ENCODE results near the gene AUTS2. TPM values are rescaled to one million over a fixed set of nuclear protein-coding genes. Genes with fewer than 3 reads are reported as not detected.

The AUTS2 gene
- total and polyA plus RNA-seq, 4 donors: 4.9 to 24.4 (median 7.0) TPM

- TF ChIP-seq MAX (IDR thresholded peaks at IDR 0.05): no peak
- TF ChIP-seq RXRA (IDR thresholded peaks at IDR 0.05): no peak
- no peak for TF ChIP-seq GABPA (IDR thresholded peaks at IDR 0.05 in 1 of 2, conservative IDR thresholded peaks at IDR 0.05 in 1 of 2)
- no peak for TF ChIP-seq JUND (IDR thresholded peaks at IDR 0.05)
- no peak for TF ChIP-seq FOXA2 (IDR thresholded peaks at IDR 0.05)
- no peak for TF ChIP-seq SP1 (IDR thresholded peaks at IDR 0.05)
- TF ChIP-seq HNF4G (IDR thresholded peaks at IDR 0.05): no peak
- no peak for DNase-seq (ENCODE audit: low spot score)
- WGBS: 96% methylated on average over 1 of the region's 1 CpG
Measured at GRCh38 chr7:69942573-69942972, 344.3 kb downstream of the AUTS2 start.

DNA sequence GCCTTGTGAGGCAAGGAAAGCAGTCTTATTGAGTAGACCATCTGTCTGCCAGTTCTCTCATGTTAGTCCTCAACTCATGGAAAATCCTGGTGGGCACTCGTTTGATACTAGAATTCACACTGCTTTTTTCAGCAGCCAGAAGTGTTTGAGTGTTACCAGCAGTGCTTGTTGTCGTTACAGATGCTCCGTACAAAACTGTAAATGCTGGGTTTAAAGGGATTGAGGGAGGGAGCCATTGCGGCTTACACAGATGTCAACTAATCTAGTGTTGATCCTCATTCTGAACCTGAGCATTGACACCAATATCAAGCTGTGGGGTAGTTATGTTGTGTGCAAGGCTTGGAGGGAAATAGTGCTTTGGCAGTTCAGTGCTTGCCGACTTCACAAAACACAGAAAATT lies 348.6 kb downstream of the AUTS2 start:
- no peak for DNase-seq (ENCODE audit: low spot score)
- H3K9ac ChIP-seq (ENCODE audit: low read depth in 1 of 2, low read length in 2 of 2): no peak overlapping the region
- TF ChIP-seq YY1 (IDR thresholded peaks at IDR 0.05): no peak
- TF ChIP-seq EGR1 (IDR thresholded peaks at IDR 0.05; ENCODE audit: low read depth in 2 of 2): no peak
- TF ChIP-seq FOXA2 (IDR thresholded peaks at IDR 0.05): no peak
- H3K27ac ChIP-seq (ENCODE audit: low read depth in 1 of 2, low read length in 2 of 2): no peak overlapping the region
- no peaks in the 10 kb centered on the region for H3K36me3 ChIP-seq (ENCODE audit: control insufficient read depth in 4 of 4, insufficient read depth in 3 of 4, low read depth in 1 of 4, low read length in 3 of 4)
- 92% methylated on average over 5 of the region's 5 CpGs for WGBS
- H3K9me3 ChIP-seq (ENCODE audit: control insufficient read depth in 4 of 4, low read length in 3 of 4): no peaks in the 10 kb centered on the region
- H3K4me3 ChIP-seq (ENCODE audit: low read depth in 1 of 3, low read length in 3 of 3): no peak overlapping the region
- H3K4me1 ChIP-seq (ENCODE audit: control insufficient read depth in 4 of 4, insufficient read depth in 4 of 4, low read length in 3 of 4): no peaks in the 10 kb centered on the region
- no peaks in the 10 kb centered on the region for H3K27me3 ChIP-seq (ENCODE audit: control insufficient read depth in 4 of 4, insufficient read depth in 4 of 4, low read length in 3 of 4)

More at GRCh38 chr7:69942573-69942972, 344.3 kb downstream of the AUTS2 start:
- no peaks in the 10 kb centered on the region for H3K9me3 ChIP-seq (ENCODE audit: control insufficient read depth in 4 of 4, low read length in 3 of 4)
- H3K27me3 ChIP-seq (ENCODE audit: control insufficient read depth in 4 of 4, insufficient read depth in 4 of 4, low read length in 3 of 4): no peaks in the 10 kb centered on the region
- no peak overlapping the region for H3K9ac ChIP-seq (ENCODE audit: low read depth in 1 of 2, low read length in 2 of 2)
- H3K27ac ChIP-seq (ENCODE audit: low read depth in 1 of 2, low read length in 2 of 2): no peak overlapping the region
- no peaks in the 10 kb centered on the region for H3K36me3 ChIP-seq (ENCODE audit: control insufficient read depth in 4 of 4, insufficient read depth in 3 of 4, low read depth in 1 of 4, low read length in 3 of 4)
- H3K4me1 ChIP-seq (ENCODE audit: control insufficient read depth in 4 of 4, insufficient read depth in 4 of 4, low read length in 3 of 4): no peaks in the 10 kb centered on the region
- no peak overlapping the region for H3K4me3 ChIP-seq (ENCODE audit: low read depth in 1 of 3, low read length in 3 of 3)

DNA sequence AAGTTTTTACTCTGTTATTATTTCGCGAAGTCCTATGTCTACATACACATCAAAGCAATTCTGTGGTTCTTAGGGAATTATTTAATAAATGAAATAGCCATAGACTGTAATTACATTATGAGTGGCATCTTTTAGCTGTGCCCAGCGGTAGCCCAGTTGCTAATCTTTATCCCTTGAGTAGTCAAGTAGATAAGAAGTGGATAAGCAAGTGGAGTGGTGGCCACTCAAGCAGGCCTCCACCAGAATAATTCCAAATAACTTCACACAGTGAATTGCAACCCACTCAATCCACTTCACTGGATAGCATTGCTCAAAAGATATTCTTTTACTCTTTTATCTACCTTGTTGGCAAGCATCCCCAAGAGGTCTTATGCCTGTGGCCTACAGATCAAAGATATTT lies 349.7 kb downstream of the AUTS2 start:
- no peak for TF ChIP-seq HNF4A (conservative IDR thresholded peaks at IDR 0.05)
- no peak for TF ChIP-seq YY1 (IDR thresholded peaks at IDR 0.05)
- TF ChIP-seq FOXA1 (IDR thresholded peaks at IDR 0.05): no peak
- TF ChIP-seq TAF1 (conservative IDR thresholded peaks at IDR 0.05): no peak
- no peak for TF ChIP-seq GABPA (IDR thresholded peaks at IDR 0.05 in 1 of 2, conservative IDR thresholded peaks at IDR 0.05 in 1 of 2)
- TF ChIP-seq, protein P1, sequence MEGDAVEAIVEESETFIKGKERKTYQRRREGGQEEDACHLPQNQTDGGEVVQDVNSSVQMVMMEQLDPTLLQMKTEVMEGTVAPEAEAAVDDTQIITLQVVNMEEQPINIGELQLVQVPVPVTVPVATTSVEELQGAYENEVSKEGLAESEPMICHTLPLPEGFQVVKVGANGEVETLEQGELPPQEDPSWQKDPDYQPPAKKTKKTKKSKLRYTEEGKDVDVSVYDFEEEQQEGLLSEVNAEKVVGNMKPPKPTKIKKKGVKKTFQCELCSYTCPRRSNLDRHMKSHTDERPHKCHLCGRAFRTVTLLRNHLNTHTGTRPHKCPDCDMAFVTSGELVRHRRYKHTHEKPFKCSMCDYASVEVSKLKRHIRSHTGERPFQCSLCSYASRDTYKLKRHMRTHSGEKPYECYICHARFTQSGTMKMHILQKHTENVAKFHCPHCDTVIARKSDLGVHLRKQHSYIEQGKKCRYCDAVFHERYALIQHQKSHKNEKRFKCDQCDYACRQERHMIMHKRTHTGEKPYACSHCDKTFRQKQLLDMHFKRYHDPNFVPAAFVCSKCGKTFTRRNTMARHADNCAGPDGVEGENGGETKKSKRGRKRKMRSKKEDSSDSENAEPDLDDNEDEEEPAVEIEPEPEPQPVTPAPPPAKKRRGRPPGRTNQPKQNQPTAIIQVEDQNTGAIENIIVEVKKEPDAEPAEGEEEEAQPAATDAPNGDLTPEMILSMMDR (IDR thresholded peaks at IDR 0.05; ENCODE audit: low read depth, low read length, missing input control): no peak
- no peak for TF ChIP-seq SP1 (IDR thresholded peaks at IDR 0.05)
- no peak for TF ChIP-seq RAD21 (IDR thresholded peaks at IDR 0.05)
- TF ChIP-seq NR2F2 (IDR thresholded peaks at IDR 0.05): no peak
- no peak for TF ChIP-seq MAX (IDR thresholded peaks at IDR 0.05)

More for the DNA sequence above, 349.7 kb downstream of the AUTS2 start:
- H3K9ac ChIP-seq (ENCODE audit: low read depth in 1 of 2, low read length in 2 of 2): no peak overlapping the region
- H3K27ac ChIP-seq (ENCODE audit: low read depth in 1 of 2, low read length in 2 of 2): no peak overlapping the region
- H3K9me3 ChIP-seq (ENCODE audit: control insufficient read depth in 4 of 4, low read length in 3 of 4): no peaks in the 10 kb centered on the region
- DNase-seq (ENCODE audit: low spot score): no peak
- no peaks in the 10 kb centered on the region for H3K27me3 ChIP-seq (ENCODE audit: control insufficient read depth in 4 of 4, insufficient read depth in 4 of 4, low read length in 3 of 4)
- 92% methylated on average over 3 of the region's 3 CpGs for WGBS
- no peak overlapping the region for H3K4me3 ChIP-seq (ENCODE audit: low read depth in 1 of 3, low read length in 3 of 3)
- no peaks in the 10 kb centered on the region for H3K36me3 ChIP-seq (ENCODE audit: control insufficient read depth in 4 of 4, insufficient read depth in 3 of 4, low read depth in 1 of 4, low read length in 3 of 4)
- H3K4me1 ChIP-seq (ENCODE audit: control insufficient read depth in 4 of 4, insufficient read depth in 4 of 4, low read length in 3 of 4): no peaks in the 10 kb centered on the region
